Hepatocyte (in vitro differentiated cells): Measurements from ENCODE around the gene CCDC148. TPM values are rescaled to one million over a fixed set of nuclear protein-coding genes. Genes with fewer than 3 reads are reported as not detected.

Experiments
- DNase-seq: peaks from one replicate; pipeline ENCODE4 v3.0.0-alpha.2; 2016; ENCODE audit warnings: low spot score
- H2AFZ ChIP-seq: fragments of 200-600 bp; sonication (generic); 2 replicates; pipeline ENCODE4 v1.6.0; 2016; ENCODE audit warnings: antibody characterized with exemption, mild to moderate bottlenecking
- H3K27ac ChIP-seq: fragments of 200-600 bp; sonication (generic); 2 replicates; pipeline ENCODE4 v1.5.1; 2016; ENCODE audit warnings: mild to moderate bottlenecking
- H3K27me3 ChIP-seq: fragments of 200-600 bp; sonication (generic); 2 replicates; pipeline ENCODE4 v1.6.1; 2016
- H3K36me3 ChIP-seq: fragments of 200-600 bp; sonication (generic); replicated peaks from 2 replicates; pipeline ENCODE4 v1.5.1; 2016; ENCODE audit warnings: low read depth; ENCODE audit not compliant: insufficient read depth
- H3K4me1 ChIP-seq: fragments of 200-600 bp; sonication (generic); 2 replicates; pipeline ENCODE4 v1.5.1; 2016; ENCODE audit warnings: mild to moderate bottlenecking, moderate library complexity; ENCODE audit not compliant: insufficient read depth
- H3K4me2 ChIP-seq: fragments of 200-600 bp; sonication (generic); 2 replicates; pipeline ENCODE4 v1.6.0; 2016
- H3K4me3 ChIP-seq: fragments of 200-600 bp; sonication (generic); 2 replicates; pipeline ENCODE4 v1.5.1; 2016; ENCODE audit warnings: mild to moderate bottlenecking
- H3K79me2 ChIP-seq: fragments of 200-600 bp; sonication (generic); 2 replicates; pipeline ENCODE4 v1.6.0; 2017; ENCODE audit warnings: mild to moderate bottlenecking
- H3K9me2 ChIP-seq: fragments of 200-600 bp; sonication (generic); replicated peaks from 2 replicates; pipeline ENCODE4 v1.6.0; 2017; ENCODE audit warnings: mild to moderate bottlenecking; ENCODE audit not compliant: insufficient read depth
- H3K9me3 ChIP-seq: fragments of 200-600 bp; sonication (generic); 2 replicates; pipeline ENCODE4 v1.5.1; 2016; ENCODE audit warnings: low read depth, mild to moderate bottlenecking
- H4K20me1 ChIP-seq: fragments of 200-600 bp; sonication (generic); 2 replicates; pipeline ENCODE4 v1.6.0; 2016; ENCODE audit warnings: mild to moderate bottlenecking; ENCODE audit not compliant: insufficient read depth, poor library complexity, severe bottlenecking
- CTCF ChIP-seq: fragments of 200-600 bp; sonication (generic); IDR thresholded peaks from 2 replicates; pipeline ENCODE4 v1.5.1; 2016; ENCODE audit warnings: antibody characterized with exemption, mild to moderate bottlenecking; ENCODE audit not compliant: poor library complexity
- EZH2 ChIP-seq: fragments of 200-600 bp; sonication (generic); IDR thresholded peaks from 2 replicates; pipeline ENCODE4 v1.6.1; 2016; ENCODE audit warnings: antibody characterized with exemption, mild to moderate bottlenecking, borderline replicate concordance
- EZH2phosphoT487 ChIP-seq: fragments of 200-600 bp; sonication (generic); IDR thresholded peaks from one replicate; pipeline ENCODE4 v1.6.1; 2018; ENCODE audit warnings: antibody characterized with exemption, mild to moderate bottlenecking, low read depth, moderate library complexity; ENCODE audit not compliant: unreplicated experiment, severe bottlenecking
- WGBS: methylation state at CpG from one replicate; pipeline ENCODE4 v1.1.6; 2016; ENCODE audit warnings: low lambda C conversion rate; ENCODE audit errors: missing lambda C conversion rate; 5-methylcytosine and 5-hydroxymethylcytosine counted together
- polyA plus RNA-seq: library from polyadenylated mRNA; unstranded; fragments of >200 nt; fragmentation: Nextera tagmentation; extraction: Ambion mirVana; gene quantifications from 2 replicates; pipeline ENCODE4 v1.2.1, GENCODE V29; 2016
- total RNA-seq: library from RNA; depleted of rRNA; stranded (reverse); fragments of >200 nt; gene quantifications from 2 replicates; pipeline ENCODE4 v1.2.3, GENCODE V29; 2014

Gene CCDC148
- total and polyA plus RNA-seq, 2 experiments from 2014 or later, result 0.62 to 2.2 TPM

GRCh38 chr2:158325782-158326340 is 130.7 kb downstream of the CCDC148 start:
- TF ChIP-seq CTCF (no peak), EZH2phosphoT487 (no peak), EZH2 (no peak)
- H3K4me2 ChIP-seq, result no peak overlapping the region

GRCh38 chr2:158325031-158325781 is 131.3 kb downstream of the CCDC148 start:
- H3K4me3 ChIP-seq, result no peak overlapping the region
- no peak for DNase-seq
- 94% methylated on average over 5 of the region's 5 CpGs for WGBS
- H4K20me1 ChIP-seq, result no peaks in the 10 kb centered on the region
- no peaks in the 10 kb centered on the region for H3K27me3 ChIP-seq
- H3K4me1 ChIP-seq, result no peaks in the 10 kb centered on the region
- H3K4me2 ChIP-seq, result no peak overlapping the region
- no peaks in the 10 kb centered on the region for H3K36me3 ChIP-seq
- H3K9me2 ChIP-seq, result no peaks in the 10 kb centered on the region
- H3K9me3 ChIP-seq, result no peaks in the 10 kb centered on the region
- no peak overlapping the region for H2AFZ ChIP-seq
- H3K27ac ChIP-seq, result no peak overlapping the region
- H3K79me2 ChIP-seq, result no peaks in the 10 kb centered on the region
- TF ChIP-seq EZH2phosphoT487 (no peak), CTCF (no peak), EZH2 (no peak)

More at GRCh38 chr2:158325782-158326340, 130.7 kb downstream of the CCDC148 start:
- Histone ChIP-seq H3K79me2 (no peaks in the 10 kb centered on the region), H3K4me3 (no peak overlapping the region), H3K4me1 (no peaks in the 10 kb centered on the region), H3K27me3 (no peaks in the 10 kb centered on the region), H3K36me3 (no peaks in the 10 kb centered on the region), H2AFZ (no peak overlapping the region), H3K27ac (no peak overlapping the region), H3K9me2 (no peaks in the 10 kb centered on the region), H4K20me1 (no peaks in the 10 kb centered on the region), H3K9me3 (no peaks in the 10 kb centered on the region)
- DNase-seq, result no peak
- WGBS, result 76% methylated on average over 2 of the region's 2 CpGs

GRCh38 chr2:158323381-158323780 is 133.2 kb downstream of the CCDC148 start:
- Histone ChIP-seq H3K4me1 (no peaks in the 10 kb centered on the region), H3K27ac (no peak overlapping the region), H3K9me3 (no peaks in the 10 kb centered on the region), H3K79me2 (no peaks in the 10 kb centered on the region), H4K20me1 (no peaks in the 10 kb centered on the region), H3K36me3 (no peaks in the 10 kb centered on the region), H2AFZ (no peak overlapping the region), H3K4me3 (no peak overlapping the region), H3K9me2 (no peaks in the 10 kb centered on the region), H3K27me3 (no peaks in the 10 kb centered on the region), H3K4me2 (no peak overlapping the region)
- DNase-seq, result no peak
- TF ChIP-seq EZH2phosphoT487 (no peak), EZH2 (no peak), CTCF (no peak)
- 90% methylated on average over 1 of the region's 1 CpG for WGBS
